ENCODE results near the gene PNMA6E.

The PNMA6E gene

GRCh38 chrX:153443476-153444332 lies 42.6 kb upstream of the PNMA6E start:
- TF ChIP-seq ZNF112 (tag by site-specific recombination; IDR thresholded peaks at IDR 0.05) (no peak), EGR2 (tag by site-specific recombination; IDR thresholded peaks at IDR 0.05; ENCODE audit: low read depth) (peak; percentile 28; the same call in 1 of the 2 replicates), GLIS1 (tag by site-specific recombination; IDR thresholded peaks at IDR 0.05) (0 out of 2 replicates have a peak, but pooled peaks have one; percentile 12), ZFHX2 (tag by site-specific recombination; conservative IDR thresholded peaks at IDR 0.05) (peak; percentile 21)
- Histone ChIP-seq H3K36me3 (ENCODE audit: control insufficient read depth in 2 of 2, insufficient read depth in 1 of 2, low read length in 2 of 2) (no peaks in the 10 kb centered on the region), H3K4me3 (ENCODE audit: low read depth, low read length) (no peak overlapping the region), H3K9me3 (ENCODE audit: control insufficient read depth, insufficient read depth, low read depth, low read length) (no peaks in the 10 kb centered on the region), H3K27ac (ENCODE audit: extremely low read depth, low read depth, low read length) (no peak overlapping the region), H3K4me1 (ENCODE audit: control insufficient read depth, insufficient read depth, low read length) (no peaks in the 10 kb centered on the region)
- ChIA-PET CTCF (interaction anchor here (0.7 kb wide), 1 partner anchor 64 kb away, joined by 3 read pairs; no protein-coding TSS in a partner anchor), POLR2A (interaction anchor here (0.5 kb wide), 1 partner anchor 502 kb away, joined by 3 read pairs; no protein-coding TSS in a partner anchor)

DNA sequence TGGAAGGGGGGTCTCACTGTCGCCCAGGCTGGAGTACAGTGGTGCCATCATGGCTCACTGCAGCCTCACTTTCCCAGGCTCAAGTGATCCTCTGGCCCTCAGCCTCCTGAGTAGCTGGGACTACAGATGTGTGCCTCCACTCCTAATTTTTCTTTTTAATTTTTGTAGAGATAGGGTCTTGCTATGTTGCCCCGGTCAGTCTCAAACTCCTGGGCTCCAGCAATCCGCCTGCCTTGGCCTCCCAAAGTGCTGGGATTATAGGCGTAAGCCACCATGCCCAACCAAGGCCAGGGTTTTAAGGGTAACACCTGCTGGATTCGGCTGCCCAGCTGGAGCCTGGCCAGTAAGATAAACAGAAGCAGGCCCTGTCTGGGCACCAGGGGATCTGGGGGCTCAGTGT lies 41.3 kb upstream of the PNMA6E start:
- H3K9me3 ChIP-seq (ENCODE audit: control insufficient read depth, insufficient read depth, low read depth, low read length) = no peaks in the 10 kb centered on the region
- no peaks in the 10 kb centered on the region for H3K4me1 ChIP-seq (ENCODE audit: control insufficient read depth, insufficient read depth, low read length)
- H3K4me3 ChIP-seq (ENCODE audit: low read depth, low read length) = no peak overlapping the region
- TF ChIP-seq ZNF121 (tag by site-specific recombination; IDR thresholded peaks at IDR 0.05) = peak; percentile 84
- no peak for TF ChIP-seq ZNF48 (tag by site-specific recombination; IDR thresholded peaks at IDR 0.05)
- TF ChIP-seq ZNF26 (tag by site-specific recombination; IDR thresholded peaks at IDR 0.05) = no peak
- no peak for TF ChIP-seq ZFHX2 (tag by site-specific recombination; conservative IDR thresholded peaks at IDR 0.05)
- TF ChIP-seq ZNF555 (tag by site-specific recombination; conservative IDR thresholded peaks at IDR 0.05) = no peak
- ChIA-PET CTCF (no interaction called here), POLR2A (no interaction called here)
- H3K27ac ChIP-seq (ENCODE audit: extremely low read depth, low read depth, low read length) = no peak overlapping the region
- no peaks in the 10 kb centered on the region for H3K36me3 ChIP-seq (ENCODE audit: control insufficient read depth in 2 of 2, insufficient read depth in 1 of 2, low read length in 2 of 2)

GRCh38 chrX:153441981-153442380 lies 40.8 kb upstream of the PNMA6E start:
- H3K4me3 ChIP-seq (ENCODE audit: low read depth, low read length) = no peak overlapping the region
- POLR2A ChIA-PET = no interaction called here
- no peak overlapping the region for H3K27ac ChIP-seq (ENCODE audit: extremely low read depth, low read depth, low read length)
- CTCF ChIA-PET = interaction anchor here (2.3 kb wide), 1 partner anchor 18 kb away, joined by 9 read pairs; no protein-coding TSS in a partner anchor
- no peaks in the 10 kb centered on the region for H3K9me3 ChIP-seq (ENCODE audit: control insufficient read depth, insufficient read depth, low read depth, low read length)
- H3K4me1 ChIP-seq (ENCODE audit: control insufficient read depth, insufficient read depth, low read length) = no peaks in the 10 kb centered on the region
- H3K36me3 ChIP-seq (ENCODE audit: control insufficient read depth in 2 of 2, insufficient read depth in 1 of 2, low read length in 2 of 2) = no peaks in the 10 kb centered on the region
- TF ChIP-seq ZNF529 (tag by site-specific recombination; IDR thresholded peaks at IDR 0.05; ENCODE audit: insufficient replicate concordance) = no peak
- no peak for TF ChIP-seq HOXC10 (CRISPR knock-in tag; IDR thresholded peaks at IDR 0.05)
- no peak for TF ChIP-seq INSM2 (tag by site-specific recombination; IDR thresholded peaks at IDR 0.05)
- TF ChIP-seq ZNF202 (tag by site-specific recombination; IDR thresholded peaks at IDR 0.05; ENCODE audit: borderline replicate concordance) = no peak
- no peak for TF ChIP-seq ZNF335 (tag by site-specific recombination; conservative IDR thresholded peaks at IDR 0.05)
- no peak for TF ChIP-seq ZSCAN23 (tag by site-specific recombination; IDR thresholded peaks at IDR 0.05)
- TF ChIP-seq KLF1 (tag by site-specific recombination; IDR thresholded peaks at IDR 0.05) = no peak
- no peak for TF ChIP-seq ZNF645 (tag by site-specific recombination; IDR thresholded peaks at IDR 0.05)
- no peak for TF ChIP-seq TRIM28 (IDR thresholded peaks at IDR 0.05; ENCODE audit: borderline replicate concordance, low read length)
- no peak for TF ChIP-seq TCF7L2 (IDR thresholded peaks at IDR 0.05; ENCODE audit: borderline replicate concordance, low read depth, low read length)
- no peak for TF ChIP-seq YY2 (tag by site-specific recombination; IDR thresholded peaks at IDR 0.05)
- TF ChIP-seq ZNF221 (tag by site-specific recombination; IDR thresholded peaks at IDR 0.05; ENCODE audit: borderline replicate concordance) = no peak
- no peak for TF ChIP-seq ZNF791 (tag by site-specific recombination; IDR thresholded peaks at IDR 0.05)
- no peak for TF ChIP-seq SALL2 (tag by site-specific recombination; IDR thresholded peaks at IDR 0.05; ENCODE audit: borderline replicate concordance)
- TF ChIP-seq ZNF426 (tag by site-specific recombination; IDR thresholded peaks at IDR 0.05) = no peak
- no peak for TF ChIP-seq ZNF26 (tag by site-specific recombination; IDR thresholded peaks at IDR 0.05)
- TF ChIP-seq ZNF223 (tag by site-specific recombination; IDR thresholded peaks at IDR 0.05) = no peak
- no peak for TF ChIP-seq IKZF3 (tag by site-specific recombination; IDR thresholded peaks at IDR 0.05)
- TF ChIP-seq YY1 (tag by site-specific recombination; IDR thresholded peaks at IDR 0.05) = no peak

Data from HEK293 (cell line).